Nephron (organoid): ENCODE measurements around the gene PKN3.

ENCODE experiments used
- H3K27ac Mint-ChIP-seq, 3 experiments: 2 replicates each; pipeline ENCODE4 v1.8.0; 2020; ENCODE audit warnings: mixed read lengths in 3 of 3, mild to moderate bottlenecking in 2 of 3, moderate library complexity in 1 of 3
- H3K27me3 Mint-ChIP-seq: 2 replicates; pipeline ENCODE4 v1.8.0; 2021; ENCODE audit warnings: low read depth, mild to moderate bottlenecking, moderate library complexity, mixed read lengths
- H3K36me3 Mint-ChIP-seq: 2 replicates; pipeline ENCODE4 v1.8.0; 2020; ENCODE audit warnings: low read depth, mixed read lengths
- H3K4me1 Mint-ChIP-seq: 2 replicates; pipeline ENCODE4 v1.8.0; 2020; ENCODE audit warnings: mixed read lengths
- H3K4me3 Mint-ChIP-seq, 3 experiments: 2 replicates each; pipeline ENCODE4 v1.8.0; 2020; ENCODE audit warnings: mild to moderate bottlenecking in 3 of 3, mixed read lengths in 3 of 3, moderate library complexity in 2 of 3
- H3K9me3 Mint-ChIP-seq: 2 replicates; pipeline ENCODE4 v1.8.0; 2020; ENCODE audit warnings: mixed read lengths
- CTCF ChIP-seq, 3 experiments: fragments of 200-600 bp; sonication (generic); IDR thresholded peaks; one replicate each; pipeline ENCODE4 v1.5.0; 2021; ENCODE audit warnings: antibody characterized with exemption in 3 of 3; ENCODE audit not compliant: unreplicated experiment in 3 of 3

Gene PKN3

DNA sequence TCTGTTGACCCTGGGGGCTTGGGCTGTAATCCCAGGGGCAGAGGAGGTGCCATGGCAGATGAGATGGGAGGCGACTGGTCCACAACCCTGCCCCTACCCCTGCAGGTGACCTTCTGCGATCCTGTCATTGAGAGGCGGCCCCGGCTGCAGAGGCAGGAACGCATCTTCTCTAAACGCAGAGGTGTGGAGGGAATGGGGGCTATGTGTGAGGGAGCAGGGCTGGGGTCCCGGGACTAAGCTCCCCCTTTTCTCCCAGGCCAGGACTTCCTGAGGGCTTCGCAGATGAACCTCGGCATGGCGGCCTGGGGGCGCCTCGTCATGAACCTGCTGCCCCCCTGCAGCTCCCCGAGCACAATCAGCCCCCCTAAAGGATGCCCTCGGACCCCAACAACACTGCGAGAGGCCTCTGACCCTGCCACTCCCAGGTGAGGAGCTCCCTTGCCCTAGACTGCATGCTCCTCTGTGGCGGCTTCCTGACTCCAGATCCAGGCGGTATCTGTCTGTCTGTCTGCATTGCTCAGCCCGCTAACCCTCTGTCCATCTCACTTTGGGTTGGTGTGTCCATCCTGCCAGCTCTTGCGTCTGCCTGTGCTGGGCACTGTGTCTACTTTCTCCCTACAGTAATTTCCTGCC lies 11.8 kb downstream of the PKN3 start:
- H3K4me1 Mint-ChIP-seq: no peaks in the 10 kb centered on the region
- H3K36me3 Mint-ChIP-seq: peaks cover 7% of the 10 kb centered on the region
- H3K4me3 Mint-ChIP-seq: no peak overlapping the region
- no peak overlapping the region for H3K27ac Mint-ChIP-seq
- no peaks in the 10 kb centered on the region for H3K9me3 Mint-ChIP-seq
- H3K27me3 Mint-ChIP-seq: no peaks in the 10 kb centered on the region
- TF ChIP-seq CTCF (IDR thresholded peaks at IDR 0.05; ENCODE audit: unreplicated experiment in 3 of 3): no peak

DNA sequence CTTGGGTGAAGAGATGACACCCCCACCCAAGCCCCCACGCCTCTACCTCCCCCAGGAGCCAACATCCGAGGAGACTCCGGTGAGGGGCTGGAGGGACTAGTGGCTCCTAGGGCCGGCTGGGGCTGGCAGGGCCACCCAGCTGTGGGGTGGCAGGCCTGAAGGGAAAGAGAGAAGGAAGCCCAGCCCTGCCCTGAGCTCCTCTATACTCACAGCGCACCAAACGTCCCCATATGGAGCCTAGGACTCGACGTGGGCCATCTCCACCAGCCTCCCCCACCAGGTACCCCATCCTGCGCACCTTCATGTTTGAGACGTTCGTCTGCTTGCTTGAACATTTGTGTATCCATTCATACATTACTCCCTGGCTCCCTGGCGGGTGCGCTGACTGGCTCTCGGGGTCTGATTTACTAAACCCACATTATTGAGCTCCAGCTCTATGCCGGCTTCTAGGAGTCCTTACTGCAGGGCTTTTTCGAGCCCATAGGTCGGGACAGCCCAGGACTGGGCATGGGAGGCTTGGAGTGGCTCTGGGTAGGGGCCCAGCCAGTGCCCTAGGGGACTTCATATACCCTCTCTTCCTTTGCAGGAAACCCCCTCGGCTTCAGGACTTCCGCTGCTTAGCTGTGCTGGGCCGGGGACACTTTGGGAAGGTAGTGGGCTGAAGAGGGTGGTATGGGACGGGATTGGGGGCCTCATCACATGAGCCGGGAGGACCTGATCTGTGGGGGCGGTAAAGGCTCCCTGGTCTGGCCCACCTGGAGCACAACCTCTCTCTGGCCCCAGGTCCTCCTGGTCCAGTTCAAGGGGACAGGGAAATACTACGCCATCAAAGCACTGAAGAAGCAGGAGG lies 12.5 kb downstream of the PKN3 start:
- no peaks in the 10 kb centered on the region for H3K4me1 Mint-ChIP-seq
- H3K27me3 Mint-ChIP-seq: no peaks in the 10 kb centered on the region
- H3K9me3 Mint-ChIP-seq: no peaks in the 10 kb centered on the region

GRCh38 chr9:128715436-128715750 lies 13.1 kb downstream of the PKN3 start:
- Mint-ChIP-seq H3K27ac (no peak overlapping the region), H3K4me3 (no peak overlapping the region), H3K4me1 (no peaks in the 10 kb centered on the region), H3K9me3 (no peaks in the 10 kb centered on the region), H3K27me3 (no peaks in the 10 kb centered on the region), H3K36me3 (peaks cover 3% of the 10 kb centered on the region)
- no peak for TF ChIP-seq CTCF (IDR thresholded peaks at IDR 0.05; ENCODE audit: unreplicated experiment in 3 of 3)

More for the DNA sequence above, 12.5 kb downstream of the PKN3 start:
- Mint-ChIP-seq H3K36me3 (peaks cover 7% of the 10 kb centered on the region), H3K4me3 (no peak overlapping the region), H3K27ac (no peak overlapping the region)
- no peak for TF ChIP-seq CTCF (IDR thresholded peaks at IDR 0.05; ENCODE audit: unreplicated experiment in 3 of 3)

DNA sequence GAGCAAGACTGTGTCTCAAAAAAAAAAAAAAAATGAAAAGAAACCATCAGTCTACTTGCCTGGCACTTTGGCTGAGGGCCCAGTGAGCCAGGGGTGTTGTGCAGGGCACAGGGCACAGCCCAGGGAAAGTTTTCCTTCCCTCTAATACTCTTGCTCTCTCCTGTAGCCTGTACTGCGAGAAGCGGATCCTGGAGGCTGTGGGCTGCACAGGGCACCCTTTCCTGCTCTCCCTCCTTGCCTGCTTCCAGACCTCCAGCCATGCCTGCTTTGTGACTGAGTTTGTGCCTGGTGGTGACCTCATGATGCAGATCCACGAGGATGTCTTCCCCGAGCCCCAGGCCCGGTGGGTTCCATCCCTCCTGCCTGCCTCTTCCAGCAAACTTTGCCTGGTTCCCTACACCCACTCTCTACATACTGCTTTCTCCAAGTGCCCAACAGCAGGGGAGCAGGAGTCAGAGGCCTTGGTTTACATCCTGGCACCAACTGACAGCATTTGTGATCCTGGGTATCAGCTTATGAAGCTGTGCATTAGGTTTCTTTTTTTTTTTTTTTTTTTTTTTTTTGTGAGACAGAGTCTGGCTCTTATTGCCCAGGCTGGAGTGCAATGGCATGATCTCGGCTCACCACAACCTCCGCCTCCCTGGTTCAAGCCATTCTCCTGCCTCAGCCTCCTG lies 14.4 kb downstream of the PKN3 start:
- Mint-ChIP-seq H3K27me3 (no peaks in the 10 kb centered on the region), H3K4me3 (no peak overlapping the region), H3K27ac (no peak overlapping the region), H3K36me3 (peaks cover 3% of the 10 kb centered on the region), H3K9me3 (no peaks in the 10 kb centered on the region), H3K4me1 (no peaks in the 10 kb centered on the region)
- no peak for TF ChIP-seq CTCF (IDR thresholded peaks at IDR 0.05; ENCODE audit: unreplicated experiment in 3 of 3)

GRCh38 chr9:128718047-128718446 lies 15.7 kb downstream of the PKN3 start:
- TF ChIP-seq CTCF (IDR thresholded peaks at IDR 0.05; ENCODE audit: unreplicated experiment in 3 of 3): no peak
- no peaks in the 10 kb centered on the region for H3K9me3 Mint-ChIP-seq
- H3K4me1 Mint-ChIP-seq: peaks cover 7% of the 10 kb centered on the region
- H3K4me3 Mint-ChIP-seq: no peak overlapping the region
- peaks cover 4% of the 10 kb centered on the region for H3K27me3 Mint-ChIP-seq
- no peak overlapping the region for H3K27ac Mint-ChIP-seq
- no peaks in the 10 kb centered on the region for H3K36me3 Mint-ChIP-seq
